ENCODE data around the gene ONECUT2. TPM values are rescaled to one million over a fixed set of nuclear protein-coding genes. Genes with fewer than 3 reads are reported as not detected.

ONECUT2 gene
- total RNA-seq, 2 donors from 2014 or later, result 0.52 TPM; not detected in 1

Other genes with a start within 250 kb of the ONECUT2 start
- not detected for gene ST8SIA3, start 82.8 kb upstream of the ONECUT2 start, total RNA-seq
- 10 to 100 TPM; 15.0 to 26.2 TPM for gene FECH, start 151.3 kb downstream of the ONECUT2 start, total RNA-seq
- gene NARS1, start 186.5 kb downstream of the ONECUT2 start, total RNA-seq, result 10 to 100 TPM; 43.0 to 99.0 TPM

Data from activated T-helper 17 cell treated with anti-CD3 and anti-CD28 coated beads, Interleukin-2, amount 50 U/mL, for 72 hours (primary cell).